ENCODE measurements around the gene AKAP6. TPM values are rescaled to one million over a fixed set of nuclear protein-coding genes. Genes with fewer than 3 reads are reported as not detected.

The AKAP6 gene
- total and polyA plus RNA-seq, 2 of the 8 experiments (the other 6 are each of a cell fraction or from before 2014, with no cell fraction given): 0.09 to 0.89 TPM

DNA sequence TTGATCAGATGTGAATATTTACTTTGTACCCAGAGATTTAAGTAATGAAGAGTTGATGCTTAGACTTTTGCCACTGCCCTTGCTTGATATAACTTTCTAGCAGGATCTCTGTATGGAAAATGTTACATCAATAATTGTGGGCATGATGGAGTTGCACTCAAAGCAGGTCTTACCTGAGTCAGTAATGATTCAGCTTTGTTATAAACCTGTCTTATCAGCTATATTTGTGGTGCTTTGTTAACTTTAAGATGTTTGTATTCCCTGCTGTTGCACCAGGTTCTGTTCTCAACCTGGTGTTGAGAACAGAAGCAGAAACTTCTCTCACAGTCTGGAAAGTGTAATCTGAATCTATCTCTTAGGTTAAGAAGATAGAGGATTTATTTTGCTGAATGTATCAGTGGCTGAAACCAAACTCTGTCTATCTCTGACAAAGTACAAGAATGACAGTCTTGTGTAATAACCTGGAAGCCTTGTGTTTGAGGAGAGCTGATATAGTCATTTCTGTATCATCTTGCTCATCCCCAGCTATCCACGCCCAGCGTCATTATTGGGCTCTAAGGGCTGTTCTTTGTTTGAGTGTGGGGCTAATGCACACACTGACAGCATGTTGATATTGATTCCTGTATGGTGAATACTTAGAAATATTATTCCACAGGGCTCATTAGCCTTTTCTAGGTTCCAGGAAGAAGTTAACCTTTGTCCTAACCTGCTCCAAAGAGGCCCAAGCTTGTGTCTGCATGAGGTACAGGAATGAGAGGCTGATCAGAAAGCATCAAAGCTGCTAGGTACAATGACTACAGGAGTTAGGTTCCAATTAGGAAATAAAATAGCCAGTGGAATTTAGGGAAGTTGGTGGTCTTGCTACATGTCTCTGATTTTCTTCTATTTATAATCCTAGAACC lies 3.6 kb downstream of the AKAP6 start:
- Histone ChIP-seq H2AFZ (ENCODE audit: low read length) (no peak overlapping the region), H3K4me2 (ENCODE audit: insufficient read depth in 1 of 2, low read depth in 2 of 2, low read length in 2 of 2) (no peak overlapping the region), H3K79me1 (ENCODE audit: low read depth, low read length) (no peaks in the 10 kb centered on the region), H3K9me3 (ENCODE audit: insufficient read depth in 2 of 2, low read depth in 1 of 2, low read length in 1 of 2) (no peaks in the 10 kb centered on the region), H2BK20ac (ENCODE audit: low read length) (no peak overlapping the region), H3K9ac (replicated peaks in 1 of 4; ENCODE audit: extremely low read depth in 1 of 4, low read depth in 3 of 4, low read length in 3 of 4) (no peak overlapping the region), H3K27me3 (replicated peaks in 1 of 4; ENCODE audit: control insufficient read depth in 3 of 4, extremely low read depth in 1 of 4, insufficient read depth in 3 of 4, low read length in 3 of 4) (no peaks in the 10 kb centered on the region), H2BK15ac (ENCODE audit: low read length) (no peak overlapping the region), H3K4me1 (replicated peaks in 1 of 4; ENCODE audit: control insufficient read depth in 3 of 4, insufficient read depth in 4 of 4, low read length in 3 of 4) (peaks cover 0 to 3% (median 0%) of the 10 kb centered on the region in 4 experiments; a peak in 2 of 7 replicates), H3K4ac (replicated peaks; ENCODE audit: insufficient read length, low read depth, low read length) (no peak overlapping the region), H3K23me2 (ENCODE audit: low read depth, low read length) (no peaks in the 10 kb centered on the region), H4K8ac (ENCODE audit: extremely low read depth, insufficient read depth, low read length) (no peak overlapping the region), H3K79me2 (ENCODE audit: control insufficient read depth in 1 of 2, insufficient read depth in 2 of 2, low read length in 2 of 2) (no peaks in the 10 kb centered on the region), H2AK5ac (ENCODE audit: low read depth, low read length) (no peak overlapping the region), H4K5ac (ENCODE audit: insufficient read length, low read depth, low read length) (no peak overlapping the region), H4K20me1 (replicated peaks in 1 of 2; ENCODE audit: control insufficient read depth in 1 of 2, insufficient read depth in 2 of 2, low read length in 2 of 2) (no peaks in the 10 kb centered on the region), H3K23ac (ENCODE audit: insufficient read length) (no peak overlapping the region), H2BK12ac (ENCODE audit: low read depth, low read length) (no peak overlapping the region), H4K91ac (replicated peaks; ENCODE audit: insufficient read length, low read length) (no peak overlapping the region), H3K36me3 (ENCODE audit: control insufficient read depth in 2 of 4, insufficient read depth in 4 of 4, low read length in 3 of 4) (no peaks in the 10 kb centered on the region), H2BK5ac (ENCODE audit: low read depth, low read length) (no peak overlapping the region), H3K56ac (replicated peaks; ENCODE audit: insufficient read length, low read depth, low read length) (no peak overlapping the region), H2BK120ac (replicated peaks; ENCODE audit: low read depth, low read length) (no peak overlapping the region), H3K14ac (ENCODE audit: insufficient read length) (no peak overlapping the region), H3K4me3 (ENCODE audit: extremely low read depth in 1 of 4, insufficient read depth in 2 of 4, low read depth in 3 of 4, low read length in 4 of 4) (no peak overlapping the region), H3K18ac (ENCODE audit: extremely low read depth, low read length) (no peak overlapping the region), H3K27ac (ENCODE audit: low read depth, low read length) (no peak overlapping the region; the same call in 1 of the 2 replicates)
- 96% methylated on average over 2 of the region's 2 CpGs; no CpG with 5 or more reads in 1 of the 2 experiments for WGBS, 2 experiments (ENCODE audit: extremely low coverage in 1 of 2, insufficient coverage in 1 of 2, insufficient read length in 1 of 2, insufficient replicate concordance in 2 of 2, low coverage in 1 of 2, low lambda C conversion rate in 2 of 2, missing lambda C conversion rate in 1 of 2)
- no peak for DNase-seq (ENCODE audit: low read depth in 1 of 2, low spot score in 2 of 2)
- no peak for FAIRE-seq
- ChIA-PET CTCF (ENCODE audit: partially characterized antibody) (interaction anchor here (0.7 to 1.3 kb wide), 3 partner anchors 13 to 108 kb away, joined by 3 read pairs; no protein-coding TSS in a partner anchor), POLR2A (ENCODE audit: partially characterized antibody) (interaction anchor here (0.5 kb wide), 1 partner anchor 255 kb away, joined by 3 read pairs; no protein-coding TSS in a partner anchor)
- TF ChIP-seq RNF2 (IDR thresholded peaks at IDR 0.05; ENCODE audit: borderline replicate concordance, low read depth, low read length, missing control alignments, poor library complexity, severe bottlenecking) (no peak), SAP30 (IDR thresholded peaks at IDR 0.05; ENCODE audit: insufficient read depth, insufficient replicate concordance, low read length) (no peak), YY1 (IDR thresholded peaks at IDR 0.05; ENCODE audit: low read depth, low read length) (no peak), HDAC6 (IDR thresholded peaks at IDR 0.05; ENCODE audit: low read depth, low read length) (no peak), ASH2L (IDR thresholded peaks at IDR 0.05; ENCODE audit: low read length) (no peak), HDAC2 (IDR thresholded peaks at IDR 0.05; ENCODE audit: borderline replicate concordance in 1 of 2, low read depth in 2 of 2, low read length in 2 of 2) (no peak)
- TF ChIP-seq, protein P1, sequence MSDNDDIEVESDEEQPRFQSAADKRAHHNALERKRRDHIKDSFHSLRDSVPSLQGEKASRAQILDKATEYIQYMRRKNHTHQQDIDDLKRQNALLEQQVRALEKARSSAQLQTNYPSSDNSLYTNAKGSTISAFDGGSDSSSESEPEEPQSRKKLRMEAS (IDR thresholded peaks at IDR 0.05): no peak
- TF ChIP-seq, protein P2, sequence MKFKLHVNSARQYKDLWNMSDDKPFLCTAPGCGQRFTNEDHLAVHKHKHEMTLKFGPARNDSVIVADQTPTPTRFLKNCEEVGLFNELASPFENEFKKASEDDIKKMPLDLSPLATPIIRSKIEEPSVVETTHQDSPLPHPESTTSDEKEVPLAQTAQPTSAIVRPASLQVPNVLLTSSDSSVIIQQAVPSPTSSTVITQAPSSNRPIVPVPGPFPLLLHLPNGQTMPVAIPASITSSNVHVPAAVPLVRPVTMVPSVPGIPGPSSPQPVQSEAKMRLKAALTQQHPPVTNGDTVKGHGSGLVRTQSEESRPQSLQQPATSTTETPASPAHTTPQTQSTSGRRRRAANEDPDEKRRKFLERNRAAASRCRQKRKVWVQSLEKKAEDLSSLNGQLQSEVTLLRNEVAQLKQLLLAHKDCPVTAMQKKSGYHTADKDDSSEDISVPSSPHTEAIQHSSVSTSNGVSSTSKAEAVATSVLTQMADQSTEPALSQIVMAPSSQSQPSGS (IDR thresholded peaks at IDR 0.05; ENCODE audit: low read length): no peak
